Progenitor cell of endocrine pancreas (in vitro differentiated cells): ENCODE results near the gene ANKLE1. TPM values are rescaled to one million over a fixed set of nuclear protein-coding genes. Genes with fewer than 3 reads are reported as not detected.

Experiments used
- DNase-seq: peaks from one replicate; pipeline ENCODE4 v3.0.0; 2021; ENCODE audit warnings: low spot score; ENCODE audit not compliant: unreplicated experiment
- H3K27ac Mint-ChIP-seq: 2 replicates; pipeline ENCODE4 v1.8.0; 2021; ENCODE audit warnings: mild to moderate bottlenecking, moderate library complexity, mixed read lengths
- H3K27me3 Mint-ChIP-seq: 2 replicates; pipeline ENCODE4 v1.8.0; 2021; ENCODE audit warnings: mixed read lengths
- H3K36me3 Mint-ChIP-seq: 2 replicates; pipeline ENCODE4 v1.8.0; 2022; ENCODE audit warnings: mixed read lengths; ENCODE audit not compliant: insufficient read depth
- H3K4me1 Mint-ChIP-seq: 2 replicates; pipeline ENCODE4 v1.8.0; 2021; ENCODE audit warnings: low read depth, mixed read lengths
- H3K4me3 Mint-ChIP-seq: 2 replicates; pipeline ENCODE4 v1.8.0; 2021; ENCODE audit warnings: low read depth, mild to moderate bottlenecking, moderate library complexity, mixed read lengths
- H3K9me3 Mint-ChIP-seq: 2 replicates; pipeline ENCODE4 v1.8.0; 2021; ENCODE audit warnings: low read depth, mixed read lengths
- total RNA-seq: library from RNA; stranded (reverse); gene quantifications from 2 replicates; pipeline ENCODE4 v1.2.1, GENCODE V29; 2021
- TF ChIP-seq, protein P1 (sequence below): fragments of 200-600 bp; sonication (generic); IDR thresholded peaks from one replicate; pipeline ENCODE4 v1.5.0; 2021; ENCODE audit warnings: antibody characterized with exemption, mild to moderate bottlenecking; ENCODE audit not compliant: unreplicated experiment

The ANKLE1 gene
- total RNA-seq, 1 donor from 2014 or later = 6.4 TPM

DNA sequence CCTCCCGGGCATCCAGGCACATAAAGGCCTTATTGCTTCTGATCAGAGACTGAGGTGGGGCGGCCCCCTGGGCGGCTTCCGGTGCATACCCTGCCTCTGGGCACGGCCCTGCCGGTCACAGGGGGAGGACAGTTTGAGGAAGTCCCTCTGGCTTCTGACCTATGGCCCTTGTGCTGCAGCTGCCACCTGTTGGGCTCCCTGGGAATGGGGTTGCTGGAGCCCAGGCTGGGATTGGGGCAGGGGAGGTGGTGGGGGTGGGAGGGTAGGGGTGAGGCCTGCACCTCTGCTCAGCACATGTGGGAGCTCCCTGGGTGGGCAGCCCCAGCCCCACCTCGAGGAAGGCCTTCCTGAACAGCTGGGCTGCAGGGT lies 42.2 kb downstream of the ANKLE1 start:
- DNase-seq = no peak
- H3K27ac Mint-ChIP-seq = no peak overlapping the region
- peaks cover 3% of the 10 kb centered on the region for H3K27me3 Mint-ChIP-seq
- H3K9me3 Mint-ChIP-seq = no peaks in the 10 kb centered on the region
- H3K4me1 Mint-ChIP-seq = peaks cover 4% of the 10 kb centered on the region
- TF ChIP-seq, protein P1, sequence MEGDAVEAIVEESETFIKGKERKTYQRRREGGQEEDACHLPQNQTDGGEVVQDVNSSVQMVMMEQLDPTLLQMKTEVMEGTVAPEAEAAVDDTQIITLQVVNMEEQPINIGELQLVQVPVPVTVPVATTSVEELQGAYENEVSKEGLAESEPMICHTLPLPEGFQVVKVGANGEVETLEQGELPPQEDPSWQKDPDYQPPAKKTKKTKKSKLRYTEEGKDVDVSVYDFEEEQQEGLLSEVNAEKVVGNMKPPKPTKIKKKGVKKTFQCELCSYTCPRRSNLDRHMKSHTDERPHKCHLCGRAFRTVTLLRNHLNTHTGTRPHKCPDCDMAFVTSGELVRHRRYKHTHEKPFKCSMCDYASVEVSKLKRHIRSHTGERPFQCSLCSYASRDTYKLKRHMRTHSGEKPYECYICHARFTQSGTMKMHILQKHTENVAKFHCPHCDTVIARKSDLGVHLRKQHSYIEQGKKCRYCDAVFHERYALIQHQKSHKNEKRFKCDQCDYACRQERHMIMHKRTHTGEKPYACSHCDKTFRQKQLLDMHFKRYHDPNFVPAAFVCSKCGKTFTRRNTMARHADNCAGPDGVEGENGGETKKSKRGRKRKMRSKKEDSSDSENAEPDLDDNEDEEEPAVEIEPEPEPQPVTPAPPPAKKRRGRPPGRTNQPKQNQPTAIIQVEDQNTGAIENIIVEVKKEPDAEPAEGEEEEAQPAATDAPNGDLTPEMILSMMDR = no peak
- no peak overlapping the region for H3K4me3 Mint-ChIP-seq
- peaks cover 10% of the 10 kb centered on the region for H3K36me3 Mint-ChIP-seq

DNA sequence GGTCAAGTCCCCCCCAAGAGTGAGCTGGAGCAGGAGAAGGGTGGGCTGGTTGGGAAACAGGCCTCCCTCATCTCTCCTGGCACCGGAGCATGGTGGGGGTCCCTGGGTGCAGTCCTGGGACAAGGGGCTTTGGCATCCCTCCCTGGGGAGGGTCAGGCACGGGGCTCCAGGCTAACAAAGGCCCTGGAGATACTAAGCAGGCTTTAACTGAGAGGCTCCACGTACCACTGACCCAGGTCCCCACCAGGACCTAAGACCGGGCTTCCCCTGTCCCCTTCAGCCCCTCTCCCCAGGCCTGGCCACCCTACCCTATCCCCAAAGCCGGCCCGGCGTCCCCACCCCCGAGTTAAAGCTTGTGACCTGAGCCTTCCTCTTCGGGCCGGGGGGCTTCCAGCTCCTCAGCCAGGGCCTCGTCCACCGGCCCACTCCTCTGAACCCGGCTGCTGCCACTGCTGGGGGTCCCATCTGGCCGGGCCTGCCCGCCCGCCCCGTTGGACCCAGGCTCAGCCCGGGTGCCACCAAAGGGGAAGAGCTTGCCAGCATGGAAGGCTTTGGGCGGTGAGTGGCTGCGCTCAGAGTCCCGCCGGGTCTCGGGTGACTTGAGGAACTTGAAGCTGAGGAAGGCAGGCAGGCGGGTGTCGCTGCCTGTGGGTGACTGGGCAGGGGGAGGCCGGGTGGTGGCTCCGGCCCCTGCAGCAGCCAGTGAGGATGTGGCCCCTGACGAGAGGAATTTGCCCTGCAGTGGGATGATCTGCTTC lies 42.8 kb downstream of the ANKLE1 start:
- no peak for DNase-seq
- Mint-ChIP-seq H3K4me3 (no peak overlapping the region), H3K27me3 (peaks cover 3% of the 10 kb centered on the region), H3K9me3 (no peaks in the 10 kb centered on the region), H3K4me1 (peaks cover 4% of the 10 kb centered on the region), H3K36me3 (peaks cover 10% of the 10 kb centered on the region), H3K27ac (no peak overlapping the region)
- TF ChIP-seq, protein P1 = no peak

DNA sequence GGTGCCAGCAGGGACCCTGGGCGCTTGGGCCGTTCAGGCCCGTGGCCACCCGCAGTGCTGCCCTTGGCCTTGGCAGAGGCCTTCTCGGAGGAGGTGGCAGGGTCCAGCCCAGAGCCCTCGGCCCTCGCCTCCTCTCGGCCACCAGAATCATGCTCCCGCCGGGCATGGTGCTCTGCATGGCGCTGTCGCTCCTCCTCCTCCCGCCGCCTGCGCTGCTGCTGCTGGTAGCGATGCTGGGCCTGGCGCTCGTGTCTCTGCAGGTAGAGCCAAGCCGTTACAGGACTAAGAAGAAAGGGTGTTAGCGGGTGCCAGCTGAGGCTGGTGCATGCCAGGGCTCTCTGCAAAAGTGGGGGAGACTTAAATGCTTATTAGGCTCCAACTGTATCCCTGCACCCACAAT lies 43.4 kb downstream of the ANKLE1 start:
- no peak for DNase-seq
- Mint-ChIP-seq H3K9me3 (no peaks in the 10 kb centered on the region), H3K27me3 (peaks cover 9% of the 10 kb centered on the region), H3K27ac (no peak overlapping the region), H3K4me3 (no peak overlapping the region), H3K36me3 (peaks cover 8% of the 10 kb centered on the region), H3K4me1 (peaks cover 4% of the 10 kb centered on the region)
- TF ChIP-seq, protein P1 = no peak

DNA sequence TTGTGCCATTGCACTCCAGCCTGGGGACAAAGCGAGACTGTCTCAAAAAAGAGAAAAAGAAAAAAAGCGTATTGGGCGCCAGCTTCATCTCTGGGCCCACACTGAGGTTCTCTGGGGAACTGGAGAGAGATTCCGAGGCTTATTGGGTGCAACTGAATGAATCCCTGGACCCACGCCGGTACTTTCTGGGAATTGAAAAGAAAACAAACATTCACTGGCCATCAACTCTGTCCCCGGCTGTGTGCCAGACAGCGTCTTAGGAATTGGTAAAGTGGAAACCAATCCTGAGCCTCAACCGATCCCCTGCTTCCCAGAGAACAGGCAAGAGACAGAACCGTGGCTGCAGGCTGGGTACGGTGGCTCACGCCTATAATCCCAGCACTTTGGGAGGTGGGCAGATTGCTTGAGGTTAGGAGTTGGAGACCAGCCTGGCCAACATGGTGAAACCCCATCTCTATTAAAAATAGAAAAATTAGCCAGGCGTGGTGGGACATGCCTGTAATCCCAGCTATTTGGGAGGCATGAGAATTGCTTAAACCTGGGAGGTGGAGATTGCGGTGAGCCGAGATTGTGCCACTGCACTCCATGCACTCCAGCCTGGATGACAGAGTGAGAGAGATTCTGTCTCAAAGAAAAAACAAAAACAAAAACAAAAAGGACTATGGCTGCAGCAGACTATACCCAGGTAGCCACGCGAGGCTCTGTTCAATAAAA lies 44.3 kb downstream of the ANKLE1 start:
- no peak overlapping the region for H3K4me3 Mint-ChIP-seq

DNA sequence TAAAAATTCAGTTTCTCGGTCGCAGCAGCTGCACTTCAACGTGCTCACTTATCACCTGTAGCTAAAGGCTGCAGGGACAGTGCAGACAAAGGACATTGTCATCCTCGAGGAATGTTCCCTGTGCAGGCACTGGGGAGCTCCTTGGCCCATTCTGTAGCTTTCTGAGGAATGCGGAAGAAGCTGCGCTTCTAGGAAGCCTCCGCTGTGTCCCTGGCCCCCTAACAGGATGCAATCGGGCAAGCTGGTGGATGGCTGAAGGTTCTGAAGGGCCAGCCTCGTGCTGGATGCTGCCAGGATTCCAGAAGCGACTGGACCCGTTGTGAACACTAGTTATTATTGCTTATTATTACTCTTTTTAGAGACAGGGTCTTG lies 44.9 kb downstream of the ANKLE1 start:
- TF ChIP-seq, protein P1 = no peak
- Mint-ChIP-seq H3K36me3 (peaks cover 14% of the 10 kb centered on the region), H3K4me3 (no peak overlapping the region), H3K4me1 (peaks cover 4% of the 10 kb centered on the region), H3K27ac (no peak overlapping the region), H3K27me3 (peaks cover 15% of the 10 kb centered on the region), H3K9me3 (no peaks in the 10 kb centered on the region)
- DNase-seq = no peak

More for the DNA sequence above, 44.3 kb downstream of the ANKLE1 start:
- H3K27me3 Mint-ChIP-seq = peaks cover 15% of the 10 kb centered on the region
- H3K4me1 Mint-ChIP-seq = peaks cover 4% of the 10 kb centered on the region
- no peaks in the 10 kb centered on the region for H3K9me3 Mint-ChIP-seq
- H3K36me3 Mint-ChIP-seq = peaks cover 12% of the 10 kb centered on the region
- H3K27ac Mint-ChIP-seq = peak overlapping the region; percentile 67
- DNase-seq = no peak
- TF ChIP-seq, protein P1 = no peak
